Hepatocyte (in vitro differentiated cells): Measurements from ENCODE around the gene USP3. TPM values are rescaled to one million over a fixed set of nuclear protein-coding genes. Genes with fewer than 3 reads are reported as not detected.

Experiments used
- DNase-seq: peaks from one replicate; pipeline ENCODE4 v3.0.0-alpha.2; 2016; ENCODE audit warnings: low spot score
- H2AFZ ChIP-seq: fragments of 200-600 bp; sonication (generic); 2 replicates; pipeline ENCODE4 v1.6.0; 2016; ENCODE audit warnings: antibody characterized with exemption, mild to moderate bottlenecking
- H3K27ac ChIP-seq: fragments of 200-600 bp; sonication (generic); 2 replicates; pipeline ENCODE4 v1.5.1; 2016; ENCODE audit warnings: mild to moderate bottlenecking
- H3K27me3 ChIP-seq: fragments of 200-600 bp; sonication (generic); 2 replicates; pipeline ENCODE4 v1.6.1; 2016
- H3K36me3 ChIP-seq: fragments of 200-600 bp; sonication (generic); replicated peaks from 2 replicates; pipeline ENCODE4 v1.5.1; 2016; ENCODE audit warnings: low read depth; ENCODE audit not compliant: insufficient read depth
- H3K4me1 ChIP-seq: fragments of 200-600 bp; sonication (generic); 2 replicates; pipeline ENCODE4 v1.5.1; 2016; ENCODE audit warnings: mild to moderate bottlenecking, moderate library complexity; ENCODE audit not compliant: insufficient read depth
- H3K4me2 ChIP-seq: fragments of 200-600 bp; sonication (generic); 2 replicates; pipeline ENCODE4 v1.6.0; 2016
- H3K4me3 ChIP-seq: fragments of 200-600 bp; sonication (generic); 2 replicates; pipeline ENCODE4 v1.5.1; 2016; ENCODE audit warnings: mild to moderate bottlenecking
- H3K79me2 ChIP-seq: fragments of 200-600 bp; sonication (generic); 2 replicates; pipeline ENCODE4 v1.6.0; 2017; ENCODE audit warnings: mild to moderate bottlenecking
- H3K9me2 ChIP-seq: fragments of 200-600 bp; sonication (generic); replicated peaks from 2 replicates; pipeline ENCODE4 v1.6.0; 2017; ENCODE audit warnings: mild to moderate bottlenecking; ENCODE audit not compliant: insufficient read depth
- H3K9me3 ChIP-seq: fragments of 200-600 bp; sonication (generic); 2 replicates; pipeline ENCODE4 v1.5.1; 2016; ENCODE audit warnings: low read depth, mild to moderate bottlenecking
- H4K20me1 ChIP-seq: fragments of 200-600 bp; sonication (generic); 2 replicates; pipeline ENCODE4 v1.6.0; 2016; ENCODE audit warnings: mild to moderate bottlenecking; ENCODE audit not compliant: insufficient read depth, poor library complexity, severe bottlenecking
- CTCF ChIP-seq: fragments of 200-600 bp; sonication (generic); IDR thresholded peaks from 2 replicates; pipeline ENCODE4 v1.5.1; 2016; ENCODE audit warnings: antibody characterized with exemption, mild to moderate bottlenecking; ENCODE audit not compliant: poor library complexity
- EZH2 ChIP-seq: fragments of 200-600 bp; sonication (generic); IDR thresholded peaks from 2 replicates; pipeline ENCODE4 v1.6.1; 2016; ENCODE audit warnings: antibody characterized with exemption, mild to moderate bottlenecking, borderline replicate concordance
- EZH2phosphoT487 ChIP-seq: fragments of 200-600 bp; sonication (generic); IDR thresholded peaks from one replicate; pipeline ENCODE4 v1.6.1; 2018; ENCODE audit warnings: antibody characterized with exemption, mild to moderate bottlenecking, low read depth, moderate library complexity; ENCODE audit not compliant: unreplicated experiment, severe bottlenecking
- WGBS: methylation state at CpG from one replicate; pipeline ENCODE4 v1.1.6; 2016; ENCODE audit warnings: low lambda C conversion rate; ENCODE audit errors: missing lambda C conversion rate; 5-methylcytosine and 5-hydroxymethylcytosine counted together
- polyA plus RNA-seq: library from polyadenylated mRNA; unstranded; fragments of >200 nt; fragmentation: Nextera tagmentation; extraction: Ambion mirVana; gene quantifications from 2 replicates; pipeline ENCODE4 v1.2.1, GENCODE V29; 2016
- total RNA-seq: library from RNA; depleted of rRNA; stranded (reverse); fragments of >200 nt; gene quantifications from 2 replicates; pipeline ENCODE4 v1.2.3, GENCODE V29; 2014

The USP3 gene
- total and polyA plus RNA-seq, 2 experiments from 2014 or later = 30.5 to 61.2 TPM

- Histone ChIP-seq H3K27me3 (no peaks in the 10 kb centered on the region), H3K9me2 (no peaks in the 10 kb centered on the region), H3K4me1 (peaks cover 41% of the 10 kb centered on the region), H4K20me1 (no peaks in the 10 kb centered on the region), H3K79me2 (no peaks in the 10 kb centered on the region), H3K9me3 (no peaks in the 10 kb centered on the region), H3K27ac (peak overlapping the region; percentile 80), H2AFZ (peak overlapping the region; percentile 92), H3K36me3 (no peaks in the 10 kb centered on the region), H3K4me2 (peak overlapping the region; percentile 99), H3K4me3 (peak overlapping the region; percentile 94)
- 1% methylated on average over 55 of the region's 60 CpGs for WGBS
- TF ChIP-seq CTCF (no peak), EZH2phosphoT487 (no peak), EZH2 (no peak)
- DNase-seq = peak; percentile 95
Measured at GRCh38 chr15:63600616-63601025, 96.2 kb downstream of the USP3 start.

GRCh38 chr15:63601026-63601703 is 96.8 kb downstream of the USP3 start:
- H3K79me2 ChIP-seq = no peaks in the 10 kb centered on the region
- H4K20me1 ChIP-seq = no peaks in the 10 kb centered on the region
- H3K9me3 ChIP-seq = no peaks in the 10 kb centered on the region
- H3K4me2 ChIP-seq = peak overlapping the region; percentile 99
- H3K36me3 ChIP-seq = no peaks in the 10 kb centered on the region
- no peaks in the 10 kb centered on the region for H3K27me3 ChIP-seq
- WGBS = 1% methylated on average over 61 of the region's 63 CpGs
- no peak for TF ChIP-seq EZH2
- no peak for TF ChIP-seq EZH2phosphoT487
- TF ChIP-seq CTCF = no peak
- H3K27ac ChIP-seq = peak overlapping the region; percentile 80
- H3K4me1 ChIP-seq = peaks cover 40% of the 10 kb centered on the region
- peak overlapping the region; percentile 91 for H2AFZ ChIP-seq
- DNase-seq = peak; percentile 41
- peak overlapping the region; percentile 94 for H3K4me3 ChIP-seq
- H3K9me2 ChIP-seq = no peaks in the 10 kb centered on the region

GRCh38 chr15:63601704-63602185 is 97.4 kb downstream of the USP3 start:
- TF ChIP-seq EZH2 (no peak), CTCF (no peak), EZH2phosphoT487 (no peak)
- H3K9me3 ChIP-seq = no peaks in the 10 kb centered on the region
- no peaks in the 10 kb centered on the region for H3K9me2 ChIP-seq
- H3K4me1 ChIP-seq = peaks cover 34% of the 10 kb centered on the region
- H3K4me2 ChIP-seq = peak overlapping the region; percentile 99
- WGBS = 49% methylated on average over 9 of the region's 9 CpGs
- H4K20me1 ChIP-seq = no peaks in the 10 kb centered on the region
- peak overlapping the region; percentile 80 for H3K27ac ChIP-seq
- H3K79me2 ChIP-seq = no peaks in the 10 kb centered on the region
- no peak for DNase-seq
- no peaks in the 10 kb centered on the region for H3K27me3 ChIP-seq
- peak overlapping the region; percentile 91 for H2AFZ ChIP-seq
- H3K4me3 ChIP-seq = peak overlapping the region; percentile 94
- H3K36me3 ChIP-seq = no peaks in the 10 kb centered on the region
